GM23338 (cell line): ENCODE measurements around the gene CRMP1. TPM values are rescaled to one million over a fixed set of nuclear protein-coding genes. Genes with fewer than 3 reads are reported as not detected.

Experiments used
- ATAC-seq: fragments of 200-7000 bp; cut with Tn5 transposase; 3 replicates; pipeline ENCODE4 v1.9.1; 2020
- DNase-seq: peaks from one replicate; pipeline ENCODE4 v3.0.0-alpha.2; 2015; ENCODE audit warnings: low spot score
- H2AFZ ChIP-seq: fragments of 200-600 bp; sonication (generic); 2 replicates; pipeline ENCODE4 v1.8.0; 2016; ENCODE audit warnings: antibody characterized with exemption, mild to moderate bottlenecking, moderate library complexity
- H3F3A ChIP-seq: fragments of 200-600 bp; sonication (generic); replicated peaks from 2 replicates; pipeline ENCODE4 v1.8.0; 2017; ENCODE audit warnings: antibody characterized with exemption, mixed run types, low read depth
- H3K27ac ChIP-seq: fragments of 200-600 bp; sonication (generic); 2 replicates; pipeline ENCODE4 v1.6.1; 2016; ENCODE audit warnings: low read depth
- H3K27me3 ChIP-seq: fragments of 200-600 bp; sonication (generic); 2 replicates; pipeline ENCODE4 v1.8.0; 2016; ENCODE audit warnings: mild to moderate bottlenecking, mixed run types, moderate library complexity; ENCODE audit not compliant: insufficient read depth
- H3K36me3 ChIP-seq: fragments of 200-600 bp; sonication (generic); 2 replicates; pipeline ENCODE4 v1.8.0; 2016; ENCODE audit warnings: mild to moderate bottlenecking; ENCODE audit not compliant: insufficient read depth
- H3K4me1 ChIP-seq: fragments of 200-600 bp; sonication (generic); 2 replicates; pipeline ENCODE4 v1.8.0; 2016; ENCODE audit warnings: mild to moderate bottlenecking, moderate library complexity; ENCODE audit not compliant: insufficient read depth
- H3K4me2 ChIP-seq: fragments of 200-600 bp; sonication (generic); 2 replicates; pipeline ENCODE4 v1.7.1; 2017; ENCODE audit warnings: mixed run types
- H3K4me3 ChIP-seq: fragments of 200-600 bp; sonication (generic); 2 replicates; pipeline ENCODE4 v1.6.1; 2016; ENCODE audit warnings: mixed run types
- H3K79me2 ChIP-seq: fragments of 200-600 bp; sonication (generic); replicated peaks from 2 replicates; pipeline ENCODE4 v1.8.0; 2017; ENCODE audit warnings: mild to moderate bottlenecking; ENCODE audit not compliant: insufficient read depth
- H3K9me2 ChIP-seq: fragments of 200-600 bp; sonication (generic); 2 replicates; pipeline ENCODE4 v1.8.0; 2017; ENCODE audit not compliant: insufficient read depth
- H4K20me1 ChIP-seq: fragments of 200-600 bp; sonication (generic); replicated peaks from 2 replicates; pipeline ENCODE4 v1.8.0; 2017; ENCODE audit warnings: mild to moderate bottlenecking; ENCODE audit not compliant: insufficient read depth
- H3K27ac Mint-ChIP-seq: 2 replicates; pipeline ENCODE4 v1.8.0; 2020; ENCODE audit warnings: inconsistent platforms, mild to moderate bottlenecking, moderate library complexity, mixed read lengths
- H3K27me3 Mint-ChIP-seq: 3 replicates; pipeline ENCODE4 v1.8.0; 2022; ENCODE audit warnings: low read depth, mild to moderate bottlenecking, moderate library complexity, mixed read lengths, inconsistent platforms; ENCODE audit not compliant: insufficient read depth, poor library complexity
- H3K36me3 Mint-ChIP-seq: 3 replicates; pipeline ENCODE4 v1.8.0; 2021; ENCODE audit warnings: low read depth, mild to moderate bottlenecking, inconsistent platforms, moderate library complexity, mixed read lengths
- H3K4me1 Mint-ChIP-seq: 3 replicates; pipeline ENCODE4 v1.8.0; 2020; ENCODE audit warnings: mild to moderate bottlenecking, inconsistent platforms, mixed read lengths
- H3K4me3 Mint-ChIP-seq: 3 replicates; pipeline ENCODE4 v1.8.0; 2021; ENCODE audit warnings: moderate library complexity, mild to moderate bottlenecking, inconsistent platforms, mixed read lengths
- H3K9me3 Mint-ChIP-seq: 3 replicates; pipeline ENCODE4 v1.8.0; 2020; ENCODE audit warnings: moderate library complexity, mild to moderate bottlenecking, inconsistent platforms, mixed read lengths
- CREB1 ChIP-seq: fragments of 250-450 bp; sonication (Bioruptor Pico); IDR thresholded peaks from 2 replicates; pipeline ENCODE4 v1.5.0; 2020; ENCODE audit warnings: low read depth, mild to moderate bottlenecking, moderate library complexity
- CTCF ChIP-seq, 2 experiments: fragments of 200-600 bp in 1 of 2; sonication (generic) in 1 of 2; conservative IDR thresholded peaks; 2 replicates each; pipeline versions ENCODE4 v1.5.1 to v1.6.1; 2016 to 2017; ENCODE audit warnings: antibody characterized with exemption in 2 of 2, low read depth in 2 of 2, mild to moderate bottlenecking in 2 of 2, moderate library complexity in 1 of 2
- ETS1 ChIP-seq: IDR thresholded peaks from 2 replicates; pipeline ENCODE4 v1.6.1; 2016; ENCODE audit warnings: antibody characterized with exemption
- EZH2 ChIP-seq: fragments of 200-600 bp; sonication (generic); IDR thresholded peaks from one replicate; pipeline ENCODE4 v1.8.0; 2017; ENCODE audit warnings: antibody characterized with exemption, mild to moderate bottlenecking, low read depth; ENCODE audit not compliant: unreplicated experiment
- JUNB ChIP-seq: IDR thresholded peaks from one replicate; pipeline ENCODE4 v1.6.1; 2016; ENCODE audit warnings: antibody characterized with exemption; ENCODE audit not compliant: unreplicated experiment
- NANOG ChIP-seq: IDR thresholded peaks from 2 replicates; pipeline ENCODE4 v1.6.1; 2016; ENCODE audit warnings: antibody characterized with exemption, borderline replicate concordance
- POLR2AphosphoS5 ChIP-seq: IDR thresholded peaks from 2 replicates; pipeline ENCODE4 v1.6.1; 2016; ENCODE audit warnings: antibody characterized with exemption, low read depth
- REST ChIP-seq: IDR thresholded peaks from one replicate; pipeline ENCODE4 v1.6.1; 2018; ENCODE audit warnings: antibody characterized with exemption; ENCODE audit not compliant: unreplicated experiment
- STAT1 ChIP-seq: IDR thresholded peaks from one replicate; pipeline ENCODE4 v1.6.1; 2016; ENCODE audit warnings: antibody characterized with exemption; ENCODE audit not compliant: unreplicated experiment
- ZNF114 ChIP-seq: fragments of 250-450 bp; sonication (Bioruptor Pico); IDR thresholded peaks from 2 replicates; pipeline ENCODE4 v1.5.0; 2020; ENCODE audit warnings: mild to moderate bottlenecking, moderate library complexity
- ZNF331 ChIP-seq: fragments of 250-450 bp; sonication (Bioruptor Pico); IDR thresholded peaks from 2 replicates; pipeline ENCODE4 v1.5.0; 2020; ENCODE audit warnings: low read depth, mild to moderate bottlenecking, moderate library complexity
- polyA plus RNA-seq: library from polyadenylated mRNA; unstranded; fragments of >200 nt; fragmentation: Nextera tagmentation; extraction: Ambion mirVana; gene quantifications from 2 replicates; pipeline ENCODE4 v1.2.1, GENCODE V29; 2016
- total RNA-seq: library from RNA; depleted of rRNA; stranded (reverse); fragments of >200 nt; shearing (Covaris generic); gene quantifications from 2 replicates; pipeline ENCODE4 v1.2.3, GENCODE V29; 2014

The CRMP1 gene
- total and polyA plus RNA-seq, 2 experiments from 2014 or later = 52.7 to 146 TPM

- H3K27me3 Mint-ChIP-seq = peaks cover 15% of the 10 kb centered on the region
Observed at GRCh38 chr4:5908876-5909427, 16.1 kb upstream of the CRMP1 start.

GRCh38 chr4:5906191-5906590 lies 13.3 kb upstream of the CRMP1 start:
- no peak for DNase-seq
- no peaks in the 10 kb centered on the region for H3K9me2 ChIP-seq
- TF ChIP-seq CTCF (conservative IDR thresholded peaks at IDR 0.05; ENCODE audit: low read depth in 2 of 2) = no peak
- no peak for TF ChIP-seq ZNF114 (CRISPR knock-in tag)
- no peak for TF ChIP-seq CREB1 (CRISPR knock-in tag)
- TF ChIP-seq ETS1 = no peak
- no peak for TF ChIP-seq STAT1
- no peak for TF ChIP-seq ZNF331
- no peak for TF ChIP-seq REST
- TF ChIP-seq POLR2AphosphoS5 = no peak
- TF ChIP-seq NANOG = no peak
- no peak for TF ChIP-seq EZH2

More at GRCh38 chr4:5908876-5909427, 16.1 kb upstream of the CRMP1 start:
- no peak overlapping the region for H3K4me3 Mint-ChIP-seq
- peaks cover 20% of the 10 kb centered on the region for H3K9me3 Mint-ChIP-seq
- Histone ChIP-seq H3K9me2 (no peaks in the 10 kb centered on the region), H2AFZ (no peak overlapping the region), H3K36me3 (no peaks in the 10 kb centered on the region), H3K27me3 (peaks cover 40% of the 10 kb centered on the region), H3K27ac (no peak overlapping the region), H4K20me1 (0 out of 2 replicates have a peak, but pooled peaks cover 5% of the 10 kb centered on the region), H3K4me1 (peaks cover 48% of the 10 kb centered on the region), H3K4me3 (no peak overlapping the region), H3K4me2 (no peak overlapping the region), H3K79me2 (no peaks in the 10 kb centered on the region), H3F3A (0 out of 2 replicates have a peak, but pooled peaks cover 8% of the 10 kb centered on the region)
- peaks cover 57% of the 10 kb centered on the region for H3K4me1 Mint-ChIP-seq
- ATAC-seq = no peak
- H3K27ac Mint-ChIP-seq = no peak overlapping the region
- no peak for DNase-seq
- peaks cover 13% of the 10 kb centered on the region for H3K36me3 Mint-ChIP-seq
- TF ChIP-seq CTCF (conservative IDR thresholded peaks at IDR 0.05; ENCODE audit: low read depth in 2 of 2) (no peak), JUNB (no peak), STAT1 (no peak), NANOG (no peak), ZNF114 (CRISPR knock-in tag) (no peak), CREB1 (CRISPR knock-in tag) (no peak)

More at GRCh38 chr4:5906191-5906590, 13.3 kb upstream of the CRMP1 start:
- H3K4me2 ChIP-seq = peak overlapping the region; percentile 56
- Mint-ChIP-seq H3K27ac (no peak overlapping the region), H3K9me3 (peaks cover 9% of the 10 kb centered on the region), H3K4me3 (peak overlapping the region; percentile 24), H3K36me3 (peaks cover 6% of the 10 kb centered on the region), H3K4me1 (peaks cover 50% of the 10 kb centered on the region), H3K27me3 (peaks cover 14% of the 10 kb centered on the region)
- H3F3A ChIP-seq = 0 out of 2 replicates have a peak, but pooled peaks cover 5% of the 10 kb centered on the region
- peaks cover 53% of the 10 kb centered on the region for H3K27me3 ChIP-seq
- H3K4me3 ChIP-seq = peak overlapping the region; percentile 47
- H2AFZ ChIP-seq = no peak overlapping the region
- H3K27ac ChIP-seq = no peak overlapping the region
- H3K4me1 ChIP-seq = peaks cover 40% of the 10 kb centered on the region
- H4K20me1 ChIP-seq = 0 out of 2 replicates have a peak, but pooled peaks cover 5% of the 10 kb centered on the region
- H3K79me2 ChIP-seq = no peaks in the 10 kb centered on the region
- no peaks in the 10 kb centered on the region for H3K36me3 ChIP-seq
- peak; percentile 8; the same call in 2 of the 3 replicates for ATAC-seq
